NCI-H2107 treated with DMSO at 0.1 percent for 48 hours (cell line): ENCODE measurements around the gene CREB5.
"Not testable (repeated sequence)": the region's sequence is repeated elsewhere in the genome, so short reads cannot be mapped to it uniquely, and the experiment has no call there.

Experiments
- DNase-seq: peaks from one replicate; lab custom pipeline; 2025; ENCODE audit not compliant: unreplicated experiment; lab: John Stamatoyannopoulos, UW

CREB5 gene

DNA sequence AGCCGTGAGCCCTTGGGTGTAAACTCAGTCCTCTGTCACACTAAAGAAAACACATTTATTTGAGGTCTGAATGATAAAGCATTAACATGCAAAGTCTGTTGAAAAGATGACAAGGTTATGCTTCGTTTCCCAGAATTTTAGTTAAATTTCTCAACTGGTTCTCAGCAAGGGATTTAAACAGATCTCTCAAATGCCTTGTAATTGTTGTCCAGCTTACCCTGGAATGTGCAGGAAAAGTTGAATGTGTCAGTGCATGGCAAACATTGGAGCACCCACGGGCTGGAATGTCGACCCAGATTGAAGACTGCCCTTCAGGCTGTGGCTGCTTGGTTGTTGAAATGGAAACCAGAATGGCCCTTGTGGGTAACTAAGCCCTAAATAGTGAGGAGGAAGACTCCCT is 354.0 kb downstream of the CREB5 start:
- DNase-seq: no peak

DNA sequence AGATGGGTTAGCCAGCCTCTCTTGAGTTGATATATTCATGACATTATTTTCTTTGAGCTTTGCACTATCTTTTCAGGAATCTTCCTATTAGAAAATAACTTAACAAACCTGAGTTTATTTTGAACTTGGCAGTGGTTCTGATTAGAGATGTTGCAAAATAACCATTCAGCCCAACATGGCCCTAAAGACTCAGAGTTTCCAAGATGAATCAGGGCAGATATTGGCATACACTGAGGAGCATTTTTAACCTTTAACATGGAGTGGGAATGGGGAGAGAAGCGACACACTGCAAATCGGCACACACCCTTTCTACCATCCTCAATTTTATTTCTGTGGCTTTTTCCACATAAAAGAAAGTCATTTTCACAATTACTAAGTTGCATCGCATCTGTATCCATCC is 355.0 kb downstream of the CREB5 start:
- DNase-seq: no peak

DNA sequence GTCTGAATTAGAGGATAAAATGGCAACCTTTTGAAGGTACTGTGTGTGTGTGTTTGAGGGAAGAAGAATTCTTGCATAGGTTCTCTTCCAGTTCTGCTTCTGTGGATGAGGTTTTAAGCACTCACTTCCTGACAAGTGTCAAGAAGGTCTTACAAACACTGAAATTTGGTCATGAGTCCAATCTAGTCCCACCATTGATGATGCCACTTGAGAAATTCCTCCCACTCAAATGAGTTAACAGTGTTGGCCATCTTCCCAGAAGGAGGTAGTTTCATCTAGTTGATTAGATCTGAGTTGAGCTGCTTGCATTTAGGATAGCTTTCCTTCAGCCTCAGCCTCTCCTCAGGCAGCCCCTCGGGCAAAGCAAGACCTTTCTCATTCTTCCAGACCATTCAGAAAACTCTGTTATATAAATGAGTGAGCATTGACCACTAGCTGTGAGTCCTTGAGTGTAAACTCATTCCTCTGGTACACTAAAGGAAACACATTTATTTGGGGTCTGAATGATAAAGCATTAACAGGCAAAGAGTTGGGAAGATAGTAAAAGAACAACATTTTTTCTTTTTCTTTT is 356.3 kb downstream of the CREB5 start:
- DNase-seq: no peak

DNA sequence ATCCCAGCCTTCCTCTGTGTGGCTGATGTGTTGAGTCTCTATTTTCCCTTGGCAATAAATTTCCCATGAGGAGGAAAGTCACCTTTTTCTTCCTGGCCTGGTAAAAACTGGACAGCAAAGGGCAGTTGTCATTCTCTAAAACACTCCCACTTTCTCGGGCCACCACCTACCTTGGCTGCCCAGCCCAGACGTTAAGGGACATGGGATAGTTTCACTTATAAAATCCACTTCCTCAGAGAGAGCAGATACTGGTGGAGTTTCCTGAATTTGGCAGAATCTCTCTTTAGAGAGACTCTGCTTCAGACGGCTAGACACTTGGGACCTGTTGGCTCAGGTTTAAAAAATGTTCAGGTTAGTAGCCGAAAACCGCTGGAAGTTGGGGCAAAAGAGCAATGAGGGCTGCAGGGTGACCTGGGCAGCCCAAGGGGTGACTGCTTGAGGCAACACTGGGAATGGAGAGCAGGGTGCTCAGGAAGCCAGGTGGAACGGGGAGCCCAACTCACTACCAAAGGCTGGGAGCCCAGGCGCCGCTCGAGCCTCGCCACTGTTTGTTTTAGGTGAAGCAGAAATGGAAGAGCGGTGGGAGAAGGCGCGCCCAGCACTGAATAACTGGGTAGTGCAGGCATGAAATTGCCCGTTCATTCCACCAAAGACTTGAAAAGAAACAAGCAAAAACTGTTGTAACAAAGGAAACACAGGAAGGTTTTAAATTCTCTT is 359.7 kb downstream of the CREB5 start:
- no peak for DNase-seq

DNA sequence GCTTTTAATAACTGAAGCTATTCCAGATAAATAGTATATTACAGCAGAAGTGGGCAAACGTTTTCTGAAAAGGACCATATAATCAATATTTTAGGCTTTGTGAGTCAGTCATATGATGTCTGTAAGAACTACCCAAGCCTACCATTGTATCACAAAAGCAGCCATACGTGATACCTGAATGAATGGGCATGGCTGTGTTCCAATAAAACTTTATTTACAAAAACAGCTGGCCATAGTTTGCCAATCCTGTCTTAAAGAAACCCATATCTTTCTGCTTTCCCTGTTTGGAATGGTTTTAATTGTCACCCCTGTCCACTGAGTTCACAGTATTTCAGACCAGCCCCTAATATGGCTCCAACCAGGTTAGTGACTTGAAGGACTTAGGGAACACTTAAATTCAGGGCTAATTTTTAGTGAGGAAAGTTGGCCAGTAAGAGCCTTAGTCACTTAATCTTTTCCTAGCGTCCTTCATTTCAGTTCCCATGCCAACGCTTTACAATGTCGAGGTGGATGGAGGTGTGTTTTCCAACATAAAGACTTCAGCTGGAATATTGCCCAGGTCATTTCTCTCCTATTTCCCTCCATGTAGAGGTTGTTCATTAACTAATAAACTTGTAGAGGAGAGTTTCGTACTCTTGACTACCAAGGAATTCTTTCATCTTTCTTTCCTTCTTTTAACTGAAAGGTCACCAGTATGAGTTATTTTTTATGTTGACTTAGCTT is 361.3 kb downstream of the CREB5 start:
- DNase-seq: no peak

DNA sequence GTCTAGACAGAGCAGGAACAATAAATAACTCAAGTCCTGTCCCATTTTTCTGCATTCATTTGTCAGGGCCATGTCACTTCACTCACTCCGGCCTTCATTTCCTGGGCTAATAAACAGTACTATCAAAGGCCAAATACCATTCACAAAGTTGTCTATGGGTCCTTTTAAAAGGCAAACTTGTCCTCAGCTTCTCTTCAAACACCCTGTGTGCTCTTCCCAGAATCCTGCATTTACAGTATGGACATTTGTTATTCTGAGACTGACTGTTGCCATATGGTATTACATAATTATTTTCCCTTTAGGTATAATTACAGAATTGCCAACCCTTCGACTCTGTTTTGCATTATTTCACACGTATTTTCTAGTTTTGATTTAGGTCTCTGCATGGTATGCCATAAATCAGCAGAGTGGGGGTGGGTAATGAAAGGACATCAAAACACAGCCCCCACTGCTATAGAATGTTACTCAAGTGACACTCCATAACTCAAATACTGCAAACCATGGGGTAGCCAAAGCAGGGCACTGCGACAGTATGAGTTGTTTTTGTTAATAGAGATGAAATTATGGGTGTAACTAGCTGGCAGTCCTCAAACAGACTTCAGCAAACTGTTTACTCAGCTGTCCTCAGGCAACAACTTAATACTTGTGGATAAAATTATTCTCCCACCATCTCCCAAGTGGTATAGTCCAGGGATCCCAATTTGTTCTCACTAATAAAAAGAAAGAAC is 362.1 kb downstream of the CREB5 start:
- DNase-seq: peak; percentile 82

DNA sequence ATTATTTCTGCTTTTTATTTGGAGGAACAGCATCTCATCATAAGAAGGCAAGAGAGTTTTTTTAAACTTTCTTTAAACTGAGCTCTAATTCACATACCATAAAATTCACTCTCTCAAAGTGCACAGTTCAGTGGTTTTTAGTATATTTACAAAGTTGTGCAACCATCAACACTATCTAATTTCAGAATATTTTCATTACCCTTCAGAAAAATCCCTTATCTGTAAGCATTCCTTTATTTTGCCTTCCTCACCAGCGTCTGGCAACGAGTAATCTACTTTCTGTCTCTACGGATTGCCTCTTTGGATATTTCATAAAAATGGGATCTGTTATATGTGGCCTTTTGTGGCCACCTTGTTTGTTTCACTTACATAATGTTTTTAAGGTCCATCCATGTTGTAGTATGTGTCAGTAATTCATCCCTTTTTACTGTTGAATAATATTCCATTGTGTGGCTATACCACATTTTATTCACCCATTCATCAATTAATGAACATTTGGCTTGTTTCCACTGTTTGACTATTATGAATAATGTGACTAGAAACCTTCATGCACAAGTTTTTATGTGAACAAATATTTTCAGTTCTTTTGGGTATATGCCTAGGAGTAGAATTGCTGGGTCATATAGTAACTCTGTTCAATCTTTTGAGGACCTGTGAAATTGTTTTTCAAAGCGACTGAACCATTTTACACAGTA is 364.3 kb downstream of the CREB5 start:
- DNase-seq: no peak

DNA sequence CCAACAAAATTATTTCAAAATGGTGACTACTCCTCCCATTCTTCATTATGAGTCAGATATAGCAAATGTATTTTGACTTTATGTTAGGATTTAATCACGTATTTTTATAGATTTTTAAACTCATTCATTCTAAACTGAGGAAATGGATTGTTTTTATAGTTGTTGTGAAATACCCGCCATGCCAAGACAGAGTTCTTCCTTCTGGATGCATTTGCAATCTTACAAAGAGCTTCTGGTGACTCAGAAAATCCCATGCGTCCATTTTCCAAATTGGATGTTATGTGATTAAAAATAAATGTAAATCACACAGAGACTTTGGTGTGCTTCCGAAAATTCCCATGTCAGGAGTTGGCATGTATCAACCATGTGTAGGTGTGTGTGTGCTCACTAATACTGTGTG is 366.5 kb downstream of the CREB5 start:
- no peak for DNase-seq

DNA sequence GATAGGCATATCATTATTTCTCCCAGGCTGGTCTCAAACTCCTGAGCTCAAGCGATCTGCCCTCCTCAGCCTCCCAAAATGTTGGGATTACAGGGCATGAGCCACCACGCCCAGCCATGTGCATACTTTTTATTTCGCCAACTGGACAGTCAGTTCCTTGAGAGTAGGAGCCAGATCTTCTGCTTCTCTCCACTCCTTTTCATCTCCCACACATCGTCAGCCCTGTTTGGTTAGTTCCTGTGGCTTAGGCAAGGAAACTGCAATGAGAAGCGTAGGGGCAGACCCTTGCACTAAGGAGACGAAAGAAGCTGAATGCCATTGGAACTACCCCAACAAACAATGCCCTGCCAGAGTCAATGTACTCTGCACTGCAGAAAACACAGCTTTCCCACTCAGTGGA is 367.6 kb downstream of the CREB5 start:
- DNase-seq: no peak

DNA sequence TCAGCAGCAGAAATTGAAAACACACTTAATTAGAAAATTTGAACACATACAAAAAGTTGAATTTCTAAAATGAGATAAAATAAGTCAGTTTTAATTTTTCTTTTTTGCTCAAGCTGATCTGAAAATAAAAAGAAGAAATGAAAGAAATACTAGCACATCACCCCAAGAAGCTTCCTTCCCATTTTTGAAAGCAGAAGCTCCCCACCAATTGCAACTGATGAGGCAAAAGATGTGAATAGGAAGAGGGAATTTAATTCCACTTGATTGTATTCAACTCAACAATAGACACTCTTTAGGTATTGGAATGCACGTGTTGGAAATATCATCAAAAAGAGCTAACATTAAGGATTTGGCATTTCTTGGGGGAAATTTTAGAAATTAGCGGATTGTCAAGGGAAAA is 370.0 kb downstream of the CREB5 start:
- DNase-seq: no peak

DNA sequence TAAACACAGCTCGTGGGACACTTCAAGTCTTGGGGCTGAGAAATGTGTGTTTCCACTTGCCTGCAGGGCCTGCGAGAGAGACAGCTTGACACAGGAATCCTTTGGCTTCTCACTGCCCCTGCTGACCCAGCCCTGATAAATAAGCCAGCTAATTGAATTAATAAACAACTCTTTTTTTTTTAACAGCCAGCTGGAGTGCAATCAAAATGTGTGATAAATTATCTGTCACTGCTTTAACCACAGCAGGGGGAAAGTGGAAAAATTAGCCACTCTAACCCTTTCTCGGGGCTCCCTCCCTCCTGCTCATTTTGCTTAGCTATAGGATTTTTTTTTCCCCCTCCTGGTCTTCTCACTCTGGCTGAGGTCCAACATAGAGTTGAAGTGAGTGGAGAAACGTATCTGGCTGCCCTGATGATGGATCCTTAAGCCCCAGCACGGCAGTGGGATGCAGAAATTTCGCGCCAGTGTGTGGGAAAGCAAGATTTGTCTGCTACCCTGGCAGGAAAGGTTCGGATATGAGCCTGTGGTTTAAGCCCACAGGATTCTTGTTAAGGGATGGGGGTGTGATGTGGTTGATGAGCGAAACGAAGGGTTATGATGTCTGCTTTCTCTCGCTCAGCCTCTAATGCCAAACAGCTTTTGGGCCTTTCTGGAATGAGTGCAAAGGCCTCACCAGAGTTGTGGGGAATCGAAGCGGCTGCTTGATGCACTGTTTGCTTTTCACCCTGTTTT is 372.0 kb downstream of the CREB5 start:
- DNase-seq: peak; percentile 45

DNA sequence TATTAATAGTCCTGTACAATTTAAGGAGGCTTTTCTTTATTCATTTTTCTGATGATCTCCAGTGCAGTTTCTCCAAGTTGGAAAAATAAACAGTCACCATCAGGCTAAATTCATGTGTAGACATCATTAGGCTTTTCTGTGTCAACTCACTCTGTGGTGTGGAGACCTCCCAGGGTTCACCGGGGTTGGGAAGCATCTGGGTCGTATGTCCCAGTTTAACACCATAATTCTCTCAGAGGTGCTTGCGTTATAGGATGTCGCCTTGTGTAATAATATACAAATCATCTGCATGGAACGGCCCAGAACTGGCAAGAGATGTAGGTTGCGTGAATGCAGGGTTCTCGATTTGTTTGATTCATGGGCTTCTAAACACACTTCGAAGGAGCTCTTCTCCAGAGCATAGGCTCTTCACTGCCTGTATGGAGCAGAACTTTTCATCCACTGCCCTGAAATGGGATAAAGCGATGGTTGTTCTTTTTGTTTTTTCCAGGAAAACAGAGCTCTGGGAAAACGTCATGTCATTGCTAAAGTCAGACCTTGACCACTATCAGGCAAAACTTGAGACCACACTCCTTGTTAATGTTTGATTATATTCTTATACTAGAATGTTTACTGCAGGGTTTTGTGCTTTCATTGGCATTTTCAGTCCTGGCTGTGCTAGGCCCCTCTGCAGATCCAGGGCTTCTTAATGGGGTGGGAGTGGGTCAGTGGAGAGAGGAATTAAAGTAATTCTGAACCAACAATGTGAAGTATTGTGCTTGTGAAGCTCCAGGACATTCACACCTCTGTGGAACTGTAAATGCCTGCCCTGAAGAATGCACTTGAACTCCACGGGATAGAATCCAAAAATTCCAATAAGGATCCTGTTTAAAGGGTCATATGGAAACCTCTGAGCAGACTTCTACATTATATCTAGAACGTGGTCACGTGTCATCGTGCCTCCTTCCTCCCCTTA is 373.0 kb downstream of the CREB5 start:
- DNase-seq: no peak

DNA sequence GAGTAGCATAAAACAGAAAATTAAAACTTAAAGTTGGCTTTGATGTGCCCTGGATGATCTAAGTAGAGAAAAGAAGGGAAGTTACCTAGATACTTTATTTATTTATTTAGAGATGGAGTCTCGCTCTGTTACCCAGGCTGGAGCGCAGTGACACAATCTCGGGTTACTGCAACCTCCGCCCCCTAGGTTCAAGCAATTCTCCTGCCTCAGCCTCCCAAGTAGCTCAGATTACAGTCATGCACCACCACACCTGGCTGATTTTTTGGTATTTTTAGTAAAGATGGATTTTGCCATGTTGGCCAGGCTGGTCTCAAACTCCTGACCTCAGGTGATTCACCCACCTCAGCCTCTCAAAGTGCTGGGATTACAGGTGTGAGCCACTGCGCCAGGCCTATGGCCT is 373.8 kb downstream of the CREB5 start:
- not testable (repeated sequence) for DNase-seq

DNA sequence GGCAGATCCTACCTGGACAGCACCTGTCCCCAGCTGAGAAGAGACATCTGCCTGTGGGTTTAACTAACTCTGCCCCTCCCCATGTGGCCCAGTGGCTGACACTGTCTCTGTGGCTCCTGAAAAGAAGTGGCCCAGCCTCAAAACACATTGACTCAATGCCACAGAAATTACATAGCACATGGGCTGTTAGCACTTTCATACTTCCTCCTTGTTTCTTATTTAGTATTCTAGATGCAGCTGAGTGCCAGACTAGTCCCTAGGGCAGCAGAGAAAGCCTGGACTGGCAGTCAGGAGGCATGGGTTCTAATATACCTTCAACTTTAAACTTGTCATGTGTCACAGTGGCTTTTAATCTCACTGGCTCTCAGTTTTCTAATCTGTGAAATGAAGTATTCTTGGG is 374.8 kb downstream of the CREB5 start:
- DNase-seq: no peak

DNA sequence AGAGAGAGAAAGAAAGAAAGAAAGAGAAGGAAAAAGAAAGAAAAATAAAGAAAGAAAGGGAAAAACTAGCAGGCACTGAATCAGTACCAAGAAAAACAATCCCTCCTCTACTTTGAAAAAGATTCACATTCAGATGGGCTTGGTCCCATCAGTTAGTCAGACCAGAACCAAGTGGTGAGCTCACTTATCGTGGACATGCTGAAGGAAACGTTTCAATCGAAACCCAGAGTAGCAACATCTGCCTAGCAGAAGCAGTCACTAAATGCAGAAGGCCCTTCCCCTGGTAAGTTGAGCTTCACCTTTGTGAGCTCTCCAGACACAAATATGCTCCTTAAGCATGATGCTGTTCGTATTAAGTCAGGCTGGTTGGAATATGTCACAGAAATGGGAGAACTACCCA is 378.1 kb downstream of the CREB5 start:
- DNase-seq: no peak

DNA sequence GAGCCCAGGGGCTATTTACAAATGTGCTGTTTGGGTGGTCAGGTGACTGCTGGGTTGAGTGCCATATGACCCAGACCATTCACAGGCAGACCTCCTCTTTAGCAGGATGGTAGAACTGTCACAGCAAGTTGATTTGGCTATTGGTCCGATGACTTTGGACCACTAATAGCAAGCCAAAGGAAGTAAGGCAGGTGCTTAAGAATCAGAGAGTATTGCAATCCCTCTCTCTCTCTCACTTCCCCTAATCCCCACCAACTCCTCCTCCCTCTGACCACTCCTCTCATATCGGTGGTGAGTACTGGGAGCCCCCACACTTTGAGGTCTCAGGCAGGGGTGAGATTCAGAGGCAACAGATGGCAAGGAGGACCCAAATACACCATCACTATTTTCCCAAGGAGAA is 380.5 kb downstream of the CREB5 start:
- DNase-seq: no peak

DNA sequence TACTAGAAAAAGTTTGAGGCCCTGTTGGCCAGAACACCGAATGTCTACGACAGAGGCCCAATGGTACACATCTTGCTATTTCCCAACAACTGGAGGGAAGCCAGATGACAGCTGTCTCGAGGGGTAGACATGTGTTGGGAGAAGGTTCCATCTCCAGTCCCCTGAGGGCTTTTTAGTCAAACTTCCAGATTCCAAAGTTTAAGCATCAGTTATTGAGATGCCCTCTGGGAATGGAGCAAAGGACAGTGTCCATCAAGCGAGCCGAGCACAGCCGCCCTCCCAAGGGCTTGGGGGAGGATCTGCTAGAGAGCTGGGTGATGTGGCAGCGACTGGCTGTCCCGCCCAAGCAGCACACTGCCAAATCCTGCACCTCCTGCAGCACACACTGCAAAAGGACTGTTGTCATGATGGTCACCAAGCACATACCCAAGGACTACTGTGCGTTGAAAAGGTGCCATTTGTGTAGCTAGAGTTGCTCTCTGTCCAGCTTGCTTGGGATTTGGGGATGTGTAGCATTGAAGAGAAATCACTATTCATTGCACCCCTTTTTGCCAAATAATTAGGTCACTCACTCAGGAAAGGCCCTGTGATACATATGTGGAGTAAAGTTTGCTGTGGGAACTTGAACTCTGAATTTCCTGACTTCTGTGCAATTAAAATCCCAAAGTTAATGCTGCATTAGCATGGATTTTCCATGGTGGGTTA is 381.2 kb downstream of the CREB5 start:
- no peak for DNase-seq

DNA sequence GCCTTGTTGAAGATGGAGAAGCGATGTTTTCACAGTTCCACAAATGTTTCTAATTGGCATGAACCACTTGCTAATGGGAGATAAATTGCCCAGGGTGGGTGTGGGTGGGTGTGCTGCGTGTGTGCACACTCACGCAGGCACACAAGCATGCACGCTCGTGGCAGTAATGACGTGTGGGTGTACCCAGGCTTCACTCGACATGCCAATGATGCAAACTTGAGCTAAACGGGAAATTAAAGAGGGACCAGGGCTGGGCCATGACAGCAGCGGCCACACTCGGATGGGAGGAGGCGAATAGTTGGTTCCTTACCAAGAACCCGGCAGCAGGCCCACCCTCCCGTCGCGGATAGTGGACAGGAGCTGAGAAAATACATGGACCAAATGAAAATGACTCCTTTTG is 386.0 kb downstream of the CREB5 start:
- DNase-seq: no peak

DNA sequence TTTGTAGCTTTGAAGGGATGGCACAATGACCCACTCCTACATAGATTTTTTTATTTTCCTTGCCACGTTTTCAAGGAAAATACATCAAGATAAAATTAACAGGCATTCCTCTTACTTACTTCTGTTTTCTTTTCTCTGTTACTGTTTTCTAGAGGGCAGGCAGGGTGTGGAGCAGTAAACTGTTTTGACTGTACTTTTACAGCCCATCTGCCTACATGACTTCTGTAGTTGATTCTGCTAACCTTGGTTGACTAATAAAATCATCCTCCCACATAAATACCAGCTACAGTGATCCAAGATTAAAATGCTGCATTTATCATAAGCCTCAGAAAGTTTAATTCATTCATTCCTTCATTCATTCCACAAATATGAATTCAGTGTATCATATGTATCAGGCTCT is 387.3 kb downstream of the CREB5 start:
- DNase-seq: no peak
